HG02973 (cell line): ENCODE data around the gene MYL6.

ENCODE experiments used
- ATAC-seq: cut with Tn5 transposase; IDR thresholded peaks from one replicate; pipeline ENCODE4 v1.9.1; 2021; ENCODE audit warnings: moderate library complexity; ENCODE audit not compliant: unreplicated experiment

The MYL6 gene

DNA sequence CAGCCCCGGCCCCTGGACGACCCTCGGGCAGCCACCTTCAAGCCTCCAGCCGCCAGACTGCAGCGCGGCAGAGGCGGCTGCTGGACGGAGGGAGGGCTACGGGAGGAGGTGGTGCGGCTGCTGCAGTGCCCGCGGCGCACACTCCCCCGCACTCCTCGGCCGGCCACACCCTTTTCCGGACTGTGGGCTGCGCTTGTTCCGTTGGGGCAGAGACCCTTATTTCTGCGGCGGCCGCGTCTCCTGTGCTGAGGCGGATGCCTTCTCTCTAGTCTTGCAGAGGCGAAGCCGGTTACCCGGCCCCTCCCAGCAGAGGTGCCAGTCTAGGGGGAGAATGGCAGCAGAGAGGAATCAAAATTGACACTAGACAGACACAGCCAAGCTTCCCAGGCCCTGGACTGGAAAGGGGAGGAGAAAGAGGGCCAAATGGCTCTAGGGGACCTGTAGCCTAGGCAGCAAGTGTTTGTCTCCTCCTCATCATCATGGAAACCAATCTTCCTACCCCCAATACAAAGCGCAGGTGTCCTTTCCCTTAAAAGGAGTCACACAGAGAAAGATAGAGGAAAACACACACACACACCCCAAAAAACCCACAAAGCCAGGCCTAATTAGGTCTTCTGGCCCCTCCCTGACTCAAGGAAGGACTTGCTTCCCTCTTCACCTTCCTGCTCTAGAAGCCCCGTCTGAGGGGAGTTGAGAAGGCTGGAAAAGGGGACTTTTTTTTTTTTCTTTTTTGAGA is 28.8 kb upstream of the MYL6 start:
- ATAC-seq = peak; percentile 25

DNA sequence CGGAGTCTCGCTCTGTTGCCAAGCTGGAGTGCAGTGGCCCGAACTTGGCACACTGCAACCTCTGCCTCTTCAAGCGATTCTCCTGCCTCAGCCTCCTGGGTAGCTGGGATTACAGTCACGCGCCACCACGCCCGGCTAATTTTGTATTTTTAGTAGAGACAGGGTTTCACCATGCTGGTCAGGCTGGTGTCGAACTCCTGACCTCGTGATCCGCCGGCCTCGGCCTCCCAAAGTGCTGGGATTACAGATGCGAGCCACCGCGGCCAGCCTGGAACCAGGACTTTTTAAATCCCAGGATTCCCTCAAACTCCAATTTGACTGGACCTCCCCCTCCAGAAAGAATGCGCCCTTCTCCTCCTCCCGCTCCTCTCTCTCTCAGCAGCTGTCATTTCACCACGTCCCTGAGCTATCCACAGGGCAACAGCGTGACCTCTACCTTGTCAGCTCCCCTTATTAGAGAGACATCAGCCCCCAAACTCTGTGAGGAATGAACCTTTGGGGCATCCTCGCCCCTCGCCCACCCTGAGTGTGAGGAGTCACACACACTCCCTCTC is 28.1 kb upstream of the MYL6 start:
- no peak for ATAC-seq

- ATAC-seq = no peak
Observed at GRCh38 chr12:56130876-56131275, 27.3 kb upstream of the MYL6 start.

GRCh38 chr12:56134897-56135296 is 23.3 kb upstream of the MYL6 start:
- ATAC-seq = no peak

DNA sequence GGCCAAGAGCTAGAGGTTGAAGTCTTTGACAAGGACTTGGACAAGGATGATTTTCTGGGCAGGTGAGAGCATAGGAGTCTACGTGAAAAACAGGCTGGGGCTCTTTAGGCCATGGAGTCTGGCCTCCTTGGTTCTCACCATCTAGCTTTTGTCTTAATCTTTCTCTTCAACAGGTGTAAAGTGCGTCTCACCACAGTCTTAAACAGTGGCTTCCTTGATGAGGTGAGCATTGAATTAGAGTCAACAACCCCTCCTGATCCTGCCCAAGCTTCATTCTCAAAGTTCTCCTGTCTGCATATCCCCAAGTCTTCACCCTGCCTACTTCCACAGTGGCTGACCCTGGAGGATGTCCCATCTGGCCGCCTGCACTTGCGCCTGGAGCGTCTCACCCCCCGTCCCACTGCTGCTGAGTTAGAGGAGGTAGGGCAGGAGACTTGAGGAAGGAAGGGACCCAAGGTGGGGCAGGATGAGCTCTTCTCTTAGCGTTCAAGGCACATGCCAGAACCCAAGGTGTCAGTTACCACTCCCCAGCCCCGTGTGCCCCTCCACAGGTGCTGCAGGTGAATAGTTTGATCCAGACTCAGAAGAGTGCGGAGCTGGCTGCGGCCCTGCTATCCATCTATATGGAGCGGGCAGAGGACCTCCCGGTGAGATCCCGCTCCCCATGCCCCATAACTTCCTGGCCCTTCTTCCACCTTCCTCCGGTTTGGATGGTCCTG is 20.1 kb upstream of the MYL6 start:
- no peak for ATAC-seq

DNA sequence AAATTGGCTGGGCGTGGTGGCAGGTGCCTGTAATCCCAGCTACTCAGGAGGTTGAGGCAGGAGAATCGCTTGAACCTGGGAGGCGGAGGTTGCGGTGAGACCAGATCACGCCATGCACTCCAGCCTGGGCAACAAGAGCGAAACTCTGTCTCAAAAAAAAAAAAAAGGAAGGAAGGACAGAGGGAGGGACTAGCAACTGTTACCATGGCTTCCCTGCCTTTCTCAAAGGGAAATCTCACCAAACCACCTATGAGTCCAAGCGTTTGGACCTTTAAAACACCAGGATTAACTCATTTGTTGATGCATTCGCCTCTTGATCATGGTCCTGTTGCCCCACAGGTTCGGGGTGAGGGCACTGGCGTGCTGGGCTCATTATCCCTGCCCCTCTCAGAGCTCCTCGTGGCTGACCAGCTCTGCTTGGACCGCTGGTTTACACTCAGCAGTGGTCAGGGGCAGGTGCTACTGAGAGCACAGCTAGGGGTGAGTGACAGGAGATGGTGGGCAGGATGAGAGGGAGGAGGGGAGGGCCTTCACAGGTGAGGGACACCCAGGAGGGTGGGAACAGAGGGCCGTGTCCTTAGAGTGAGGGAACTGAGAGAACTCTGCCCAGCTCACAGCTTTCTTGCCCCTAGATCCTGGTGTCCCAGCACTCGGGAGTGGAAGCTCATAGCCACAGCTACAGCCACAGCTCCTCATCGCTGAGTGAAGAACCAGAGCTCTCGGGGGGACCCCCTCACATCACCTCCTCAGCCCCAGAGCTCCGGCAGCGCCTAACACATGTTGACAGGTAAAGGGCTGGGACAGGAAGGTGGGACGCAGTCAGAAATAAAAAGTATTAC is 16.0 kb upstream of the MYL6 start:
- no peak for ATAC-seq

DNA sequence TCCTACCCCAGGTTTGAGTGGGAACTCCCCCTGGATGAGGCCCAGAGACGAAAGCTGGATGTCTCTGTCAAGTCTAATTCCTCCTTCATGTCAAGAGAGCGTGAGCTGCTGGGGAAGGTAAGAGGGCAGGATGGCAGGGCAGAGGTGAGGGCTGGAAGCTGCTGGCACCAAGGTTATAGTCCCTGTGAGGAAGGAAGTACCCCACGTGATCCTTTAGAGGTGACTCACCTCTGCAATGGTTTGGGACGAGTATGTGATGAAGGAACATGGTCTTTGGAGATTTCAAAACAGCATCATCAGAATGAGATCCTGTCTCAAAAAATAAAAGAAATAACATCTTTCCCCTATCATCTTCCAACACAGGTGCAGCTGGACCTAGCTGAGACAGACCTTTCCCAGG is 14.9 kb upstream of the MYL6 start:
- no peak for ATAC-seq

DNA sequence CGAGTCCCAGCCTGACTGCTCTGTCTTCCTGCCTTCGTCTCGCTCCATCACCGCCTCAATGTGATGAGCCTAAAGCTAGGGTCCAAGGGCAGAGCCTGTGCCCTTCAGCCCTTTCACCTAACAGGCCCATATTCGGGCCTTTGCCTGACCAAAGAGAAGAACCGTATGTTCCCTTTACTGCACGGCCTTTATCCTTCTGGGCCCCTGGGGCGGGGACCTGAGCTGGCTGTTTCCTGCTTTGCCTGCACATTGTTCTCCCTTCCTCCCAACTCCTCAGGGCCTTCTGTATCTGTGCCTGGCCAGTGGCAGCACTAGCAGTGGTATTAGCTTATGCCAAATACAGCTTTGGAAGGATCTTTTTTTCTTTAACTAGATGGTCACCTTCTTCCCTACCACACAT is 14.3 kb upstream of the MYL6 start:
- no peak for ATAC-seq

DNA sequence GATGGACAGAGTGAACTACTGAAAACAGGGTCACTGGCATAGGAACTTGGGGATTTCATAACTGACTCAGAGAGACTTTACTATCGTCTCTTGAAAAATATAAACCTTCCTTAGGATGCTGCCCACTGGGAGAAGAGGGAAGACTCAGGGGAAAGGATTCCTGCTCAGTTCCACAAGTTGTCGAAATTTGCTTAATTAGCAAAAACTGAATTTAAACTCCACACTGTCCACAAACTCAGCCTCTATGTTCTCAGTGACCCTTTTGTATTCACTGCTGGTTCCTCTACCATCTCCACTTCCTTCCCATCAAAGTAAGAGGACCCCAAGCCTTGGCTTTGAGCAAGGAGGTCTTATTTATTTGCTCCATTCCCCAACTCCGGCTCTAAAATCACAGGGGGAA is 12.9 kb upstream of the MYL6 start:
- ATAC-seq = no peak

- no peak for ATAC-seq
Observed at GRCh38 chr12:56146492-56147460, 11.4 kb upstream of the MYL6 start.

DNA sequence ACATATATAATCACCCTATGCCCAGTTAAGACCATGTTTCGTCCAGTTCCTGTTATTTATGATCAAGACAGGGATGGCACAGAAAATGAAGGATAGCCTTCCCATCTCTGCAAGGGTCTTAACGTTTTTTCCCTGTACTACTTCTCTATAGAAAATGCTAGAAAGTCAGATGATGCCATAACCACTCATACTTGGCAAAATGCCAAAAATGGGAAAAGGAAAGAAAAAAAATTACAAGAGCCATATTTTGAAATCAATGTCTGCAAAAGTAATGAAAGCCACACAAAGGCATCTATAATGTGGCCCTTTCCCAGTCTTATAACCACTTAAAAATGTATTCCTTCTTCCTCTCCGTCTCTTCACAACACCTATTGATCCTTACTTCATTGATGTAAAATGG is 7.6 kb upstream of the MYL6 start:
- no peak for ATAC-seq

DNA sequence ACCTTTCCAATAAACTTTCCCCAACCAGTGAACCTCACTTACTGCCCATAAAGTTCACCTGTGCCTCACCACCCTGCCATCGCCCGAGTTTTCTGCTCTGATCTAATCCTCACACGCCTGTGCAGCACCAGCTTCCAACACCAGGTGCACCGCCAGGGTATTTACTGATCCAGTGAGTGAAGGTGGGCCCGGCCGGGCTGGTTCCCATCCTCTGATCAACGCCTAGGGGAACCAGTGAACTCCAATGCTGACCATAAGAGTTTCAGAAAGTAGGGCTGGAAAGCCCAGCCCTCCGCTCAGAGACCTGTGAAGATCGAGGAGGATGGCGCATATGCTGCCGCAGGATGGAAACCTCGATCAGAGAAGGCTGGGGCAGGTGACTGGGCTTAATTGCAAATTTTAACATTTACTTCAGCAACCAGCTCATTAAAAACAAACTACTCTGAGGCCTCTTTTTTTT is 6.5 kb upstream of the MYL6 start:
- peak; percentile 50 for ATAC-seq

DNA sequence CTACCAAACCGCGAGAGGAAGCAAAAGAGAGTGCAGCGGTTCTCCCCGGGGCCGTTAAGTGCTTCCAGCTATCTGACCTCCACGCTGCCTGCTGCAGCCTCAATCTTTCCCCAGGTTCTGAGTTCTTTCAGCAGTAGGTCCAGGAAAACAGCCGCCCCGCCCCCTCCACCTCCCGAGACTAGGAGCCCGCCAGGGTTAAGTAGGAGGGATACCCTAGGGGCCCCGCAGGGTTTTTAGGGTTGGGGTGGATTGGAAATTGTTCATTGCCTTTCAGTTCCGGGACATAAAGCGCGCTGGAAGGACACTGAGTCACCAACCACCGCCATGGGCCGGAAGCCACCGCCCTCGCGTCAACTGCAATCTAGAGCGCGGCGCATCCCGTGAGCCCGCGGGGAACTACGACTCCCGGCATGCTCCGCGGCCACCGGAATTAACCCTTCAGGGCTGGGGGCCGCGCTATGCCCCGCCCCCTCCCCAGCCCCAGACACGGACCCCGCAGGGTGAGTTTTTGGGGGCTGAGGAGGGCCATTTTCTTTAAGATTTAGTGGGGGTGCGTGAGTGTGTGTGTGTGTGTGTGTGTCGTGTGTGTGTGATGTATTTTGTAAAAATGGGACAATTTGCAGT is 5.9 kb upstream of the MYL6 start, which contains the start of gene MYL6B:
Gene MYL6B, plus strand, starts transcription at position 456 of the 624 bp plus-strand sequence. CDS start 1,332 bp downstream, outside the sequence.
- ATAC-seq = peak; percentile 76

DNA sequence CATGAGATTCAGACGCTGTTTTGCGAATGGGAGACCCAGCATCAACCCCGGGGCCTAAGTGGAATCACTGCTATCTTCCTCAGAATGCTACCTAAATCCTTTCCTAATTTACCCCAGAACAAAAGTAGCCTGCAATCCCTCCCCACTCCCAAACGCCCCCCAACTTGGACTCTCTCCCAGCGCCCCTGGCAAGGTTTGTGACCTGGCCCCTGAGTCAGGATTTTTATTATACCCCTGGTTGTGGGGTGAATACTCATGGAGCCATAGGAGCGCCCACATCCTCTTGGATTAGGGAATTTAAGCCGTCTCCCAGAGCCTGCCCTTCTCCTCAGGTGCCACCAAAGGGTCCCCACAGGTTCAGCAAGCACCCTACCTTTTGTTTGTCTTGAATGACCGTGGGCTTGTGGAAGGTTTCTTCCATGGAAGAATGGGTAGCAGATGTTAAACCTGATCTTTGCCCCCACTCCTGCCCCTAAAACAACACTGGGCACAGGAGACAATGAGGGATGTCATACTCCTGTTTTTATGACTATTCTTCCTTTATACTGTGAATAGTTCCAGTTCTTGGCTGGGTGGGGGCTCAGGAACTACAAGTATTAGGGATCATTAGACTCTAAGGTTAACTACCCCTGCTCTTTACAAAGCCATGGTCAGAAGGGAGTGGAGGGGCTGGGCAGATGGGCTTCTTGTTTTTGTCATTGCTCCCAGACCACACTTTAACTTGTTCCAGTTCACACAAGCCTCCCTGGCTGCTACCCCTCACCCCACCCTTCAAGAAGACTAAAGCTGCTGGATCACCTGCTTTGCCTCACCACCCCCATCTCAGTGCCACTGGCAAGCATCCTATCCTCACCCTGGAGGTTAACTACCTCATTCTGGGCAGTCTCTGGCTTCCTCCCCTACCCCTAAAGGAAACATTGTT is 5.1 kb upstream of the MYL6 start:
- ATAC-seq = no peak

DNA sequence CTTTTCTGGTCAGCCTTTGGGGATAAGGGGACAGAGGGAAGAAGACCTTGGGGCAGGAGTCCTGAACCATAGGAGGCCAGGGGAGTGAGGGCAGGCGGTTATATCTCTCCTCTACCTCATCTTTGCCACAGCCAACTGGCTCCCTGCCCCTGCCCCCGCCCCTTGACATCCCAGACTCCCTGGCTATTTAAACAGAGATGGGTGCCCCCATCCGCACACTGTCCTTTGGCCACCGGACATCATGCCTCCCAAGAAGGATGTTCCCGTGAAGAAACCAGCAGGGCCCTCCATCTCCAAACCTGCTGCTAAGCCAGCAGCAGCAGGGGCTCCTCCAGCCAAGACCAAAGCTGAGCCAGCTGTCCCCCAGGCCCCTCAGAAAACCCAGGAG is 4.5 kb upstream of the MYL6 start:
- ATAC-seq = no peak

GRCh38 chr12:56154246-56154771 is 3.9 kb upstream of the MYL6 start:
- ATAC-seq = no peak

DNA sequence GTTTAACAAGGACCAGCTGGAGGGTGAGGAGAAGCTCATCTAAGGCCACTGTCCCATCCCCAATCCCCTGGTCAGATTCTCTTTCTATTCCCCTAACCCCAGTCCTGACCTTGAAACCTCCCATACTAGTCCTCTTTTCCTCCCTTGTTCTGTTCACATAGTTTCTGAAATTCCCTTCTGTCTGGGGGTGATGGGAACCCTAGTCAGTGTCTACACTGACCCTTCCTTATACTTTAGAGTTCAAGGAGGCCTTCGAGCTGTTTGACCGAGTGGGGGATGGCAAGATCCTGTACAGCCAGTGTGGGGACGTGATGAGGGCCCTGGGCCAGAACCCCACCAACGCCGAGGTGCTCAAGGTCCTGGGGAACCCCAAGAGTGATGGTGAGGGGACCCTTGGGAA is 3.3 kb upstream of the MYL6 start:
- no peak for ATAC-seq

DNA sequence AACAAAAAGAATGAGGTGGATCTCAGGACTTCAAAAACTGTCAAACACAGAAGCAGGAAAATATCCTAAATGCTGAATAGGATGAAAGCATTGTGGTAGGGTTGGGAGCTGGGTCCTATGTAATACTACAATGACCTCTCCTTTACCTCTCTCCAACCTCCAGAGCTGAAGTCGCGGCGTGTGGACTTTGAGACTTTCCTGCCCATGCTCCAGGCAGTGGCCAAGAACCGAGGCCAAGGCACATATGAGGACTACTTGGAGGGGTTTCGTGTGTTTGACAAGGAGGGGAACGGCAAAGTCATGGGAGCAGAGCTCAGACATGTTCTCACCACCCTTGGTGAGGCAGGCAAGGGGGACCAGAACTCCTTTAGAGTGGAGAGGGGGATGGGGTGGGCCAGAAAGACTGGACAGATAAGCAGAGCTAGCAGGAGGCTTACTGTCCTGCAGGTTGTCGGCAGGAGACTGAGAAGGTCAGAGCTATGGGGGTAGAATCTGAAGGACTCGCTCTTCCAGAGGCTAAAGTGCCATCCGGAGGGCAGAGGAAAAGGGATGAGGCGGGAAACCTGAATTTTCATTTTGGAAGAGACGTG is 2.8 kb upstream of the MYL6 start:
- no peak for ATAC-seq
